ENCODE results near the gene CNTNAP5. TPM values are rescaled to one million over a fixed set of nuclear protein-coding genes. Genes with fewer than 3 reads are reported as not detected.

CNTNAP5 gene
- total and polyA plus RNA-seq, 4 donors = not detected

DNA sequence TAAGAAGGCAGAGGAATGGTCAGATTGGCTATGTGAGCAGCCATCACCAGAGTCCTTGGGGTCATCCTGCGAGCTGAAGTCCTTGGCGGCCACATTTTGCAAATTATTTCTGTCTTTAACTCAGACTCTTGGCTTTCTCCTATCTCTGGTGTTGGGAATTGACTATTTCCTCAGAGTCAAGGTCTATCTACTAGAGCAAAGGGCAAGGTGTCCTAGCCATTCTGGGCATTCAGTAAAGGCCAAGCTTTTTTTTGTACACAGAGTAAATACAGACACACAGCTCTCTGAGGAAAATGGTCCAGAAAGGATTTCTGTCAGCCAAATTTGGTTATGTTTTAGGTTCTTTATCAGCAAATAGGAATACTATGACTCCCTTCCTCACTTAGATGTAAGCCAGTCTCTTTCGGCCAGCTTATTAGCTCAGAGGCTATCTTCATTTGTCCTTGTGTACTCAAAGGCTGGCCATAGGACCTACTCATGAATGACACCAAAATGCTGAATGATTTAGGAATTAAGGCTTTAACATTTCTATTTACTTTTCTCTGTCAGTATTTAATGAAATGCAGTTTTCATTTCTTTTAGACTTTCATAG lies 146.5 kb downstream of the CNTNAP5 start:
- WGBS = 66% methylated on average over 3 of the region's 3 CpGs
- TF ChIP-seq RXRA (IDR thresholded peaks at IDR 0.05) (no peak), YY1 (IDR thresholded peaks at IDR 0.05) (no peak), GABPA (IDR thresholded peaks at IDR 0.05 in 1 of 2, conservative IDR thresholded peaks at IDR 0.05 in 1 of 2) (no peak), RAD21 (IDR thresholded peaks at IDR 0.05) (no peak), SP1 (IDR thresholded peaks at IDR 0.05) (no peak), FOXA1 (IDR thresholded peaks at IDR 0.05) (no peak), MAX (IDR thresholded peaks at IDR 0.05) (no peak), HNF4A (conservative IDR thresholded peaks at IDR 0.05) (no peak), HNF4G (IDR thresholded peaks at IDR 0.05) (no peak), EGR1 (IDR thresholded peaks at IDR 0.05; ENCODE audit: low read depth in 2 of 2) (no peak), NR2F2 (IDR thresholded peaks at IDR 0.05) (no peak), FOXA2 (IDR thresholded peaks at IDR 0.05) (no peak)
- TF ChIP-seq, protein P1, sequence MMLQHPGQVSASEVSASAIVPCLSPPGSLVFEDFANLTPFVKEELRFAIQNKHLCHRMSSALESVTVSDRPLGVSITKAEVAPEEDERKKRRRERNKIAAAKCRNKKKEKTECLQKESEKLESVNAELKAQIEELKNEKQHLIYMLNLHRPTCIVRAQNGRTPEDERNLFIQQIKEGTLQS (IDR thresholded peaks at IDR 0.05) = no peak
- TF ChIP-seq, protein P2, sequence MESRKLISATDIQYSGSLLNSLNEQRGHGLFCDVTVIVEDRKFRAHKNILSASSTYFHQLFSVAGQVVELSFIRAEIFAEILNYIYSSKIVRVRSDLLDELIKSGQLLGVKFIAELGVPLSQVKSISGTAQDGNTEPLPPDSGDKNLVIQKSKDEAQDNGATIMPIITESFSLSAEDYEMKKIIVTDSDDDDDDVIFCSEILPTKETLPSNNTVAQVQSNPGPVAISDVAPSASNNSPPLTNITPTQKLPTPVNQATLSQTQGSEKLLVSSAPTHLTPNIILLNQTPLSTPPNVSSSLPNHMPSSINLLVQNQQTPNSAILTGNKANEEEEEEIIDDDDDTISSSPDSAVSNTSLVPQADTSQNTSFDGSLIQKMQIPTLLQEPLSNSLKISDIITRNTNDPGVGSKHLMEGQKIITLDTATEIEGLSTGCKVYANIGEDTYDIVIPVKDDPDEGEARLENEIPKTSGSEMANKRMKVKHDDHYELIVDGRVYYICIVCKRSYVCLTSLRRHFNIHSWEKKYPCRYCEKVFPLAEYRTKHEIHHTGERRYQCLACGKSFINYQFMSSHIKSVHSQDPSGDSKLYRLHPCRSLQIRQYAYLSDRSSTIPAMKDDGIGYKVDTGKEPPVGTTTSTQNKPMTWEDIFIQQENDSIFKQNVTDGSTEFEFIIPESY (IDR thresholded peaks at IDR 0.05) = no peak
- TF ChIP-seq, protein P3, sequence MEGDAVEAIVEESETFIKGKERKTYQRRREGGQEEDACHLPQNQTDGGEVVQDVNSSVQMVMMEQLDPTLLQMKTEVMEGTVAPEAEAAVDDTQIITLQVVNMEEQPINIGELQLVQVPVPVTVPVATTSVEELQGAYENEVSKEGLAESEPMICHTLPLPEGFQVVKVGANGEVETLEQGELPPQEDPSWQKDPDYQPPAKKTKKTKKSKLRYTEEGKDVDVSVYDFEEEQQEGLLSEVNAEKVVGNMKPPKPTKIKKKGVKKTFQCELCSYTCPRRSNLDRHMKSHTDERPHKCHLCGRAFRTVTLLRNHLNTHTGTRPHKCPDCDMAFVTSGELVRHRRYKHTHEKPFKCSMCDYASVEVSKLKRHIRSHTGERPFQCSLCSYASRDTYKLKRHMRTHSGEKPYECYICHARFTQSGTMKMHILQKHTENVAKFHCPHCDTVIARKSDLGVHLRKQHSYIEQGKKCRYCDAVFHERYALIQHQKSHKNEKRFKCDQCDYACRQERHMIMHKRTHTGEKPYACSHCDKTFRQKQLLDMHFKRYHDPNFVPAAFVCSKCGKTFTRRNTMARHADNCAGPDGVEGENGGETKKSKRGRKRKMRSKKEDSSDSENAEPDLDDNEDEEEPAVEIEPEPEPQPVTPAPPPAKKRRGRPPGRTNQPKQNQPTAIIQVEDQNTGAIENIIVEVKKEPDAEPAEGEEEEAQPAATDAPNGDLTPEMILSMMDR (IDR thresholded peaks at IDR 0.05; ENCODE audit: low read depth, low read length, missing input control) = no peak

GRCh38 chr2:124178719-124179118 lies 153.6 kb downstream of the CNTNAP5 start:
- 84% methylated on average over 1 of the region's 1 CpG for WGBS
- DNase-seq (ENCODE audit: low spot score) = no peak
- TF ChIP-seq RXRA (IDR thresholded peaks at IDR 0.05) (no peak), RAD21 (IDR thresholded peaks at IDR 0.05) (no peak)
- TF ChIP-seq, protein P4, sequence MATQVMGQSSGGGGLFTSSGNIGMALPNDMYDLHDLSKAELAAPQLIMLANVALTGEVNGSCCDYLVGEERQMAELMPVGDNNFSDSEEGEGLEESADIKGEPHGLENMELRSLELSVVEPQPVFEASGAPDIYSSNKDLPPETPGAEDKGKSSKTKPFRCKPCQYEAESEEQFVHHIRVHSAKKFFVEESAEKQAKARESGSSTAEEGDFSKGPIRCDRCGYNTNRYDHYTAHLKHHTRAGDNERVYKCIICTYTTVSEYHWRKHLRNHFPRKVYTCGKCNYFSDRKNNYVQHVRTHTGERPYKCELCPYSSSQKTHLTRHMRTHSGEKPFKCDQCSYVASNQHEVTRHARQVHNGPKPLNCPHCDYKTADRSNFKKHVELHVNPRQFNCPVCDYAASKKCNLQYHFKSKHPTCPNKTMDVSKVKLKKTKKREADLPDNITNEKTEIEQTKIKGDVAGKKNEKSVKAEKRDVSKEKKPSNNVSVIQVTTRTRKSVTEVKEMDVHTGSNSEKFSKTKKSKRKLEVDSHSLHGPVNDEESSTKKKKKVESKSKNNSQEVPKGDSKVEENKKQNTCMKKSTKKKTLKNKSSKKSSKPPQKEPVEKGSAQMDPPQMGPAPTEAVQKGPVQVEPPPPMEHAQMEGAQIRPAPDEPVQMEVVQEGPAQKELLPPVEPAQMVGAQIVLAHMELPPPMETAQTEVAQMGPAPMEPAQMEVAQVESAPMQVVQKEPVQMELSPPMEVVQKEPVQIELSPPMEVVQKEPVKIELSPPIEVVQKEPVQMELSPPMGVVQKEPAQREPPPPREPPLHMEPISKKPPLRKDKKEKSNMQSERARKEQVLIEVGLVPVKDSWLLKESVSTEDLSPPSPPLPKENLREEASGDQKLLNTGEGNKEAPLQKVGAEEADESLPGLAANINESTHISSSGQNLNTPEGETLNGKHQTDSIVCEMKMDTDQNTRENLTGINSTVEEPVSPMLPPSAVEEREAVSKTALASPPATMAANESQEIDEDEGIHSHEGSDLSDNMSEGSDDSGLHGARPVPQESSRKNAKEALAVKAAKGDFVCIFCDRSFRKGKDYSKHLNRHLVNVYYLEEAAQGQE (IDR thresholded peaks at IDR 0.05) = no peak

More for the DNA sequence above, 146.5 kb downstream of the CNTNAP5 start:
- Histone ChIP-seq H3K36me3 (ENCODE audit: control insufficient read depth in 4 of 4, insufficient read depth in 3 of 4, low read depth in 1 of 4, low read length in 3 of 4) (no peaks in the 10 kb centered on the region), H3K9me3 (ENCODE audit: control insufficient read depth in 4 of 4, low read length in 3 of 4) (peaks cover 0 to 6% (median under 1%) of the 10 kb centered on the region in 4 donors), H3K4me3 (ENCODE audit: low read depth in 1 of 3, low read length in 3 of 3) (no peak overlapping the region), H3K27ac (ENCODE audit: low read depth in 1 of 2, low read length in 2 of 2) (no peak overlapping the region), H3K27me3 (ENCODE audit: control insufficient read depth in 4 of 4, insufficient read depth in 4 of 4, low read length in 3 of 4) (peaks cover 0 to 2% (median 0%) of the 10 kb centered on the region in 4 donors), H3K9ac (ENCODE audit: low read depth in 1 of 2, low read length in 2 of 2) (no peak overlapping the region), H3K4me1 (ENCODE audit: control insufficient read depth in 4 of 4, insufficient read depth in 4 of 4, low read length in 3 of 4) (no peaks in the 10 kb centered on the region)
- no peak for DNase-seq (ENCODE audit: low spot score)

More at GRCh38 chr2:124178719-124179118, 153.6 kb downstream of the CNTNAP5 start:
- Histone ChIP-seq H3K9me3 (ENCODE audit: control insufficient read depth in 4 of 4, low read length in 3 of 4) (no peaks in the 10 kb centered on the region), H3K36me3 (ENCODE audit: control insufficient read depth in 4 of 4, insufficient read depth in 3 of 4, low read depth in 1 of 4, low read length in 3 of 4) (no peaks in the 10 kb centered on the region), H3K4me1 (ENCODE audit: control insufficient read depth in 4 of 4, insufficient read depth in 4 of 4, low read length in 3 of 4) (no peaks in the 10 kb centered on the region), H3K4me3 (ENCODE audit: low read depth in 1 of 3, low read length in 3 of 3) (no peak overlapping the region), H3K27me3 (ENCODE audit: control insufficient read depth in 4 of 4, insufficient read depth in 4 of 4, low read length in 3 of 4) (peaks cover 0 to 2% (median 0%) of the 10 kb centered on the region in 4 donors), H3K9ac (ENCODE audit: low read depth in 1 of 2, low read length in 2 of 2) (no peak overlapping the region), H3K27ac (ENCODE audit: low read depth in 1 of 2, low read length in 2 of 2) (no peak overlapping the region)
